ENCODE data around the gene C6orf132. TPM values are rescaled to one million over a fixed set of nuclear protein-coding genes. Genes with fewer than 3 reads are reported as not detected.
A peak's percentile ranks its signal among the peaks of the same experiment; 100 is the strongest.

C6orf132 gene
- total RNA-seq, 1 donor, result 4.3 TPM

DNA sequence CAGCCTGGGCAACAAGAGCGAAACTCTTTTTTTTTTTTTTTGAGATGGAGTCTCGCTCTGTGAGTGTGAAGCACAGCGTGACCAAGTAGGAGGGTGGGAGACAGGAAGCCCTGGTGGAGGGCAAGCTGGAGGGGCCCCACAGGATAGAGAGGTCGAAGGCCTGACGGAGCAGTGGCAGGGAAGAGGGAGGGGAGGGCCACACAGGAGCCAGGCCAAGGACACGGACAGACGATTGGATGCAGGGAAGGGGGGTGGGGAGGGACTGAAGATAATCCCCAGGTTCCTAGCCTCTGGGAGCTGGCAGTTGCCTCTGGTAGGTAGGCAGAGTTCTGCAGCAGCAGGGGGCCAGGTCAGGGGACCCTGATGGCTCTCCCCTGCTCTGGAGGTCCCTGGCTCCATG is 20.0 kb upstream of the C6orf132 start:
- DNase-seq (ENCODE audit: low read depth), result no peak
- H3K4me3 ChIP-seq (ENCODE audit: low read depth, low read length), result no peak overlapping the region
- TF ChIP-seq, protein P1, sequence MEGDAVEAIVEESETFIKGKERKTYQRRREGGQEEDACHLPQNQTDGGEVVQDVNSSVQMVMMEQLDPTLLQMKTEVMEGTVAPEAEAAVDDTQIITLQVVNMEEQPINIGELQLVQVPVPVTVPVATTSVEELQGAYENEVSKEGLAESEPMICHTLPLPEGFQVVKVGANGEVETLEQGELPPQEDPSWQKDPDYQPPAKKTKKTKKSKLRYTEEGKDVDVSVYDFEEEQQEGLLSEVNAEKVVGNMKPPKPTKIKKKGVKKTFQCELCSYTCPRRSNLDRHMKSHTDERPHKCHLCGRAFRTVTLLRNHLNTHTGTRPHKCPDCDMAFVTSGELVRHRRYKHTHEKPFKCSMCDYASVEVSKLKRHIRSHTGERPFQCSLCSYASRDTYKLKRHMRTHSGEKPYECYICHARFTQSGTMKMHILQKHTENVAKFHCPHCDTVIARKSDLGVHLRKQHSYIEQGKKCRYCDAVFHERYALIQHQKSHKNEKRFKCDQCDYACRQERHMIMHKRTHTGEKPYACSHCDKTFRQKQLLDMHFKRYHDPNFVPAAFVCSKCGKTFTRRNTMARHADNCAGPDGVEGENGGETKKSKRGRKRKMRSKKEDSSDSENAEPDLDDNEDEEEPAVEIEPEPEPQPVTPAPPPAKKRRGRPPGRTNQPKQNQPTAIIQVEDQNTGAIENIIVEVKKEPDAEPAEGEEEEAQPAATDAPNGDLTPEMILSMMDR (IDR thresholded peaks at IDR 0.05; ENCODE audit: insufficient read depth, low read depth, low read length), result no peak

DNA sequence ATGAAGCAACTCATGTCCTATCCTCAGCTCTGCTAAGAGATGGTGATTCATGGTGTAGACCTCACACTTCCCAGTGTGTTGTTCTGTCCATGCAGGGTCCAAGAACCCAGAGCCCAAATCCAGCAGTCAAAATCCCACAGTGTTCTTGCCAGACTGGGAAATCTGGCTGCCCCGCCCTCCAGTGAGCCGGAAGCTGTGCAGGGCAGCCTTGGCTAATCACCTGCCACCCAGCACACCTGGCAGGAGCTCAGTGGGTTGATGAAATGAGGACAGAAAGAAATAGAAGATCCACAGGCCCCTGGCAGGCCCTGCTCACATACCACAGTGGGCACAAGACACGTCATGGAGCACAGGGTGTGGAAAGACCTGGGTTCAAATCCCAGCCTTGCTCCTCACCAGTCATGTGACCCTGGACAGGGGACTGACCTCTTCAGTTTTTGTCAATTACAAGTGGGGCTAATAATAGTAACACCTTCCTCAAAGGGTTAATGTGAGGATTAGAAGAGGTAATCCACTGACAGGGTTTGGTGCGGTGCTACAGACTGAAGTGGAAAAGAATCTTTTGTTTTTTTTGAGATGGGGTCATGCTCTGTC is 17.1 kb upstream of the C6orf132 start:
- no peak overlapping the region for H3K4me3 ChIP-seq (ENCODE audit: low read depth, low read length)
- no peak for DNase-seq (ENCODE audit: low read depth)
- TF ChIP-seq, protein P1 (IDR thresholded peaks at IDR 0.05; ENCODE audit: insufficient read depth, low read depth, low read length), result no peak

DNA sequence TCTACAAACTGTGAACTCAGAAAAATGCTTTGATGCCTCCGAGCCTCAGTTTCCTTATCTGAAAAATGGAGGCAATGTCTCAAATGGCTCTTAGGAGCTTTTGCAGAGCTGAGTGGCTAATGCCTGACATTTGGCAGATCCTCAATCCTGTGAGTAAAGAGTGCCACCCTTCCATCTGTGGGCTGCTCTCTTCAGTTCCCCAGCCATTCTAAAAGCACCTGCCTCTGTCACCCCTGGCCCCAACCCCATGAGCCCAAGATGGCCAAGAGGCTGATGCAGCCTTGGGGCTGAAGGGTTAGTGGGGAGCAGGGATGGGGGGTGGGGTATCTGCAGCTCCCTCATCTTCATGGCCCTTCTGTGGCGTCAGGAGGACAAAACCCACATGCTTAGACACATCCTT is 16.2 kb upstream of the C6orf132 start:
- TF ChIP-seq, protein P1 (IDR thresholded peaks at IDR 0.05; ENCODE audit: insufficient read depth, low read depth, low read length), result no peak
- no peak for DNase-seq (ENCODE audit: low read depth)
- no peak overlapping the region for H3K4me3 ChIP-seq (ENCODE audit: low read depth, low read length)

DNA sequence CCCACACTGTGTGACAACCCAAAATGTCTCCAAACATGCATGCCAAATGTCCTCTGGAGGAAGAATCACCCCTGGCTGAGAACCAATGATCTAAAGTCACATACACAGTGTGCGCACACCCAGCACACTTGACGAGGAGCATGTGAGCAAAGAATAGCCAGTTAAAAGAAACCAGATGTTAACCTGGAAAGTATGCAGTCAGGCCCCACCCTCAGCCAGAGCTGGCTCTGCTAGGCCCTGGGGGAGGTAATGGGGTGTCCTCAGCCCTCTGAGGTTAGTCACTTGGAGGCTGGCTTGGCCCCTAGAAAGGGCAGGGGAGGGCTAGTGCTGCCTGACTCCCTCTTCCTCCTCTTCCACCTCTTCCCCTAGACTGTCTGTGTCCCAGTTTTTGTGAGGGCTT is 15.6 kb upstream of the C6orf132 start:
- TF ChIP-seq, protein P1 (IDR thresholded peaks at IDR 0.05; ENCODE audit: insufficient read depth, low read depth, low read length), result no peak
- H3K4me3 ChIP-seq (ENCODE audit: low read depth, low read length), result no peak overlapping the region
- DNase-seq (ENCODE audit: low read depth), result peak; percentile 55

DNA sequence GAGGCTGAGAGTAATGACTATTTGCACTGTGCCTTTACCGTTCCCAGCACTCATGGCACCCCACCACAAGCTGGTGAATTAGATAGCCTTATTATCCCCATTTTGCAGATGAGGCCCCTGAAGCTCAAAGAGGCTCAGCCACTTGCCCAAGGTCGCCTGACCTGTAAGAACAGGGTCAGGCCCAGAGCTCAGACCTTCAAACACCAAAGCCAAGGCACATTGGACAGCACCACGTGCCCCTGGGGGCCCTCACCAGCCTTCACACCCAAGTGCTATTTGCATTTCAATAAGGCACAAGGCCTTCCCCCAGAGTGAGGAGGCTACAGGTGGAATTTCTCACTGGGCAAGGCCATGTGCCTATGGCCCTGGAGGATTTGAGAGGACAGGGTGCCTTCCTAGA is 14.2 kb upstream of the C6orf132 start:
- TF ChIP-seq, protein P1 (IDR thresholded peaks at IDR 0.05; ENCODE audit: insufficient read depth, low read depth, low read length), result no peak
- no peak overlapping the region for H3K4me3 ChIP-seq (ENCODE audit: low read depth, low read length)
- no peak for DNase-seq (ENCODE audit: low read depth)

DNA sequence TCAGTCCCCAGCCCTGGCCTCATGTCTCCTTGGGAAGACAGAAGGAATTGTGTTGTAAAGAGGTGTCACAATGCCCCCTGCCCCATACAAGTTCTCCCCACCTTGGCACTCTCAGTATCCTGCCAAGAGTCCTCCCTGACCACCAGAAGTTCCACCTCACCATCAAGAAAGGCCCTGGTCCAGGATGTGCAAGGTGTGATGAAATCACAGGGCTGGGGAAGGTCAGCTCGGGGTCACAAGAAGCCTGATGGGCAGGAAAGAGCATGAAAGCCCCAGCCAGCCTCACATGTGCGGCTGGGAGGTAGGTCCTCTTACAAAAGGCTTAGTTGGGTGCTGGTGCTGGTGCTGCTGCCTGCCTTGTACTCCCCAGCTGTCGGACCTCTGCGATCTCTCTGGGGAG is 12.9 kb upstream of the C6orf132 start:
- no peak overlapping the region for H3K4me3 ChIP-seq (ENCODE audit: low read depth, low read length)
- TF ChIP-seq, protein P1 (IDR thresholded peaks at IDR 0.05; ENCODE audit: insufficient read depth, low read depth, low read length), result no peak

More for the DNA sequence above, 12.9 kb upstream of the C6orf132 start:
- DNase-seq (ENCODE audit: low read depth), result no peak

All from fibroblast of villous mesenchyme (primary cell).